Neural cell (in vitro differentiated cells): ENCODE results near the gene RAB11FIP4. TPM values are rescaled to one million over a fixed set of nuclear protein-coding genes. Genes with fewer than 3 reads are reported as not detected.

Experiments
- H2AFZ ChIP-seq: fragments of 200-600, 300-800 bp; sonication (generic), shearing (Covaris generic); 2 replicates; pipeline ENCODE4 v1.6.0; 2014; ENCODE audit warnings: low read depth, mild to moderate bottlenecking, antibody characterized with exemption, low read length, moderate library complexity
- H3F3A ChIP-seq: fragments of 200-600 bp; shearing (Covaris generic); 2 replicates; pipeline ENCODE4 v1.6.1; 2016; ENCODE audit warnings: mild to moderate bottlenecking, moderate library complexity, mixed read lengths, antibody characterized with exemption, low read length; ENCODE audit not compliant: insufficient read depth, poor library complexity, severe bottlenecking
- H3K27ac ChIP-seq: fragments of 200-600, 300-800 bp; sonication (generic), shearing (Covaris generic); 2 replicates; pipeline ENCODE4 v1.5.1; 2014; ENCODE audit warnings: mild to moderate bottlenecking, low read length, moderate library complexity
- H3K27me3 ChIP-seq: fragments of 300-800, 200-600 bp; sonication (generic), shearing (Covaris generic); 2 replicates; pipeline ENCODE4 v1.6.0; 2014; ENCODE audit warnings: mild to moderate bottlenecking, low read depth, low read length, moderate library complexity; ENCODE audit not compliant: insufficient read depth
- H3K36me3 ChIP-seq: fragments of 300-800, 200-600 bp; sonication (generic), shearing (Covaris generic); 2 replicates; pipeline ENCODE4 v1.5.1; 2014; ENCODE audit warnings: mild to moderate bottlenecking, antibody characterized with exemption, low read length, moderate library complexity; ENCODE audit not compliant: insufficient read depth
- H3K4me2 ChIP-seq: fragments of 300-800, 200-600 bp; sonication (generic), shearing (Covaris generic); 2 replicates; pipeline ENCODE4 v1.6.0; 2014; ENCODE audit warnings: mild to moderate bottlenecking, low read length
- H3K4me3 ChIP-seq: fragments of 300-800, 200-600 bp; sonication (generic), shearing (Covaris generic); 2 replicates; pipeline ENCODE4 v1.5.1; 2014; ENCODE audit warnings: mild to moderate bottlenecking, low read length, moderate library complexity
- H3K79me2 ChIP-seq: fragments of 200-600 bp; shearing (Covaris generic); replicated peaks from 2 replicates; pipeline ENCODE4 v1.6.0; 2014; ENCODE audit warnings: mild to moderate bottlenecking, low read length, moderate library complexity; ENCODE audit not compliant: insufficient read depth
- H3K9ac ChIP-seq: fragments of 300-800, 200-600 bp; sonication (generic), shearing (Covaris generic); 2 replicates; pipeline ENCODE4 v1.6.1; 2016; ENCODE audit warnings: mild to moderate bottlenecking, low read length, mixed read lengths
- H3K9me2 ChIP-seq: fragments of 200-600 bp; shearing (Covaris generic); 2 replicates; pipeline ENCODE4 v1.6.1; 2016; ENCODE audit warnings: mild to moderate bottlenecking, low read length, mixed read lengths; ENCODE audit not compliant: insufficient read depth
- H3K9me3 ChIP-seq: fragments of 200-600, 300-800 bp; sonication (generic), shearing (Covaris generic); 2 replicates; pipeline ENCODE4 v1.6.1; 2016; ENCODE audit warnings: mild to moderate bottlenecking, mixed run types, low read length, moderate library complexity, mixed read lengths
- H4K20me1 ChIP-seq: fragments of 200-600 bp; shearing (Covaris generic); 2 replicates; pipeline ENCODE4 v1.6.1; 2016; ENCODE audit warnings: mild to moderate bottlenecking, mixed run types; ENCODE audit not compliant: insufficient read depth
- CTCF ChIP-seq: fragments of 450-650 bp; IDR thresholded peaks from 2 replicates; pipeline ENCODE4 v1.5.1; 2014; ENCODE audit warnings: antibody characterized with exemption, mild to moderate bottlenecking, moderate library complexity; ENCODE audit not compliant: poor library complexity, severe bottlenecking
- EP300 ChIP-seq: fragments of 450-650 bp; conservative IDR thresholded peaks from 2 replicates; pipeline ENCODE4 v1.6.1; 2014; ENCODE audit warnings: antibody characterized with exemption, mild to moderate bottlenecking, moderate library complexity; ENCODE audit not compliant: poor library complexity, severe bottlenecking
- EZH2 ChIP-seq: fragments of 200-600, 300-800 bp; shearing (Covaris generic), sonication (generic); IDR thresholded peaks from 2 replicates; pipeline ENCODE4 v1.6.1; 2014; ENCODE audit warnings: antibody characterized with exemption, low read length, borderline replicate concordance, mild to moderate bottlenecking; ENCODE audit not compliant: insufficient read depth, poor library complexity, severe bottlenecking
- MXI1 ChIP-seq: fragments of 450-650 bp; conservative IDR thresholded peaks from 2 replicates; pipeline ENCODE4 v1.6.1; 2014; ENCODE audit warnings: antibody characterized with exemption, mild to moderate bottlenecking; ENCODE audit not compliant: poor library complexity, severe bottlenecking
- POLR2AphosphoS5 ChIP-seq: IDR thresholded peaks from 2 replicates; pipeline ENCODE4 v1.6.1; 2012
- RAD21 ChIP-seq: fragments of 450-650 bp; conservative IDR thresholded peaks from 2 replicates; pipeline ENCODE4 v1.6.1; 2014; ENCODE audit warnings: antibody characterized with exemption, mild to moderate bottlenecking, moderate library complexity
- REST ChIP-seq: IDR thresholded peaks from 2 replicates; pipeline ENCODE4 v1.6.1; 2012; ENCODE audit warnings: borderline replicate concordance
- SMC3 ChIP-seq: fragments of 450-650 bp; conservative IDR thresholded peaks from 2 replicates; pipeline ENCODE4 v1.6.1; 2014; ENCODE audit warnings: antibody characterized with exemption, mild to moderate bottlenecking, moderate library complexity; ENCODE audit not compliant: poor library complexity
- TAF1 ChIP-seq: IDR thresholded peaks from 2 replicates; pipeline ENCODE4 v1.6.1; 2012; ENCODE audit warnings: low read depth
- polyA plus RNA-seq: library from polyadenylated mRNA; depleted of rRNA; stranded (reverse); fragments of >200 nt; gene quantifications from 2 replicates; pipeline ENCODE4 v1.2.3, GENCODE V29; 2014

The RAB11FIP4 gene
- polyA plus RNA-seq, 1 donor from 2014 or later, result 14.4 TPM

- Histone ChIP-seq H3F3A (no peaks in the 10 kb centered on the region), H2AFZ (no peak overlapping the region), H3K27me3 (no peaks in the 10 kb centered on the region), H3K27ac (no peak overlapping the region), H4K20me1 (no peaks in the 10 kb centered on the region), H3K9ac (no peak overlapping the region), H3K9me3 (no peaks in the 10 kb centered on the region), H3K4me2 (no peak overlapping the region), H3K9me2 (no peaks in the 10 kb centered on the region), H3K79me2 (no peaks in the 10 kb centered on the region), H3K36me3 (no peaks in the 10 kb centered on the region), H3K4me3 (no peak overlapping the region)
- no peak for TF ChIP-seq EZH2
- TF ChIP-seq RAD21, result no peak
- no peak for TF ChIP-seq TAF1
- no peak for TF ChIP-seq EP300
- no peak for TF ChIP-seq MXI1
- TF ChIP-seq POLR2AphosphoS5, result no peak
- TF ChIP-seq REST, result no peak
- TF ChIP-seq SMC3, result no peak
- no peak for TF ChIP-seq CTCF
These were observed 52.6 kb downstream of the RAB11FIP4 start for GRCh38 chr17:31444026-31444425.

DNA sequence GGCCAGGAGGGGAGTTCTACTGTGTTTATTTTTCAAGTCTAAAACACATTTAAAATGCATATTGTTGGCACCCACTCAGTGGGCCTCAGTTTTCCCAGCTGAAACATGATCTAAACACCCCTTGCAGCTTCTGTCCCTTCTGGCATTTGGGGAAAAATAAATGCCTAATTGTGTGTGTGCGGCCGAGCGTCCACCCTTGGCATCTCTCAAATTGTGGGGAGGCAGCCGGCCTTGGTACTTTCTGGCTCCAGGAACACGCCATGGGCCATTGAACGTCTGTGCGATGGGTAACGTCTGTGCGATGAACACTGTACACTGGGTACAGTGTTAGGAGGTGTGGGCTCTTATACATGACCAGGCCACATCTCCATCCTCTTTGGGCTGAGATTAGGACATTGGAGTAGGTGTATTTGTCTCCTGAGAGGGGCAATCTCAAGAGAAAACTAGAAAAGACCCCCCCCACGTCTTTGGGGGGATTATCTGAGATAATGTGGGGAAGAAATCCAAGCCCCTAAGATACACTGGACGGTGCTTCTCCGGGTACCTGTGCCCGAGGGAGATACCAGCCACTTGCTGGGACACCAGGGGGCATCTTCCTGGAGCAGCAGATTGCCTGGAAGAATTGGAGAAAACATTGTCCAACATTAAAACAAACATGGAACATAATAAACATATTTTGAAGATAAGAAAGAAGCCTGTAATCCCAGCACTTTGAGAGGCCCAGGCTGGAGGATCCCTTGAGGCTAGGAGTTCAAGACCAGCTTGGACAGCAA is 54.9 kb downstream of the RAB11FIP4 start:
- Histone ChIP-seq H3F3A (no peaks in the 10 kb centered on the region), H3K4me3 (no peak overlapping the region), H3K9me2 (no peaks in the 10 kb centered on the region), H3K4me2 (no peak overlapping the region), H2AFZ (no peak overlapping the region), H3K27ac (no peak overlapping the region), H4K20me1 (no peaks in the 10 kb centered on the region), H3K9me3 (no peaks in the 10 kb centered on the region), H3K27me3 (no peaks in the 10 kb centered on the region), H3K9ac (no peak overlapping the region), H3K79me2 (no peaks in the 10 kb centered on the region), H3K36me3 (no peaks in the 10 kb centered on the region)
- TF ChIP-seq TAF1 (no peak), EZH2 (no peak), EP300 (no peak), MXI1 (no peak), RAD21 (no peak), REST (no peak), CTCF (no peak), POLR2AphosphoS5 (no peak), SMC3 (no peak)
